H1 (cell line): ENCODE results near the gene CCNYL1. TPM values are rescaled to one million over a fixed set of nuclear protein-coding genes. Genes with fewer than 3 reads are reported as not detected.

Experiments used
- CTCF ChIA-PET: fragments of 300-600 bp; sonication (Branson Sonifier 250); formaldehyde crosslinking; loops from one replicate; lab custom pipeline; 2021; ENCODE audit not compliant: partially characterized antibody; lab: Charles Lee
- POLR2A ChIA-PET: fragments of 300-600 bp; sonication (Branson Sonifier 250); formaldehyde crosslinking; loops from one replicate; lab custom pipeline; 2021; ENCODE audit warnings: inconsistent platforms; ENCODE audit not compliant: partially characterized antibody; lab: Charles Lee
- DNase-seq, 2 experiments: peaks; one replicate each; pipeline versions ENCODE4 v3.0.0 to v3.0.0-alpha.2; 2010 to 2022; ENCODE audit warnings: low spot score in 2 of 2, low read depth in 1 of 2, mixed read lengths in 1 of 2
- FAIRE-seq: peaks from 2 replicates; lab custom pipeline; 2011; peaks lifted over from hg19 to GRCh38; lab: Jason Lieb, UNC
- H2AFZ ChIP-seq: 2 replicates; pipeline ENCODE4 v1.8.1; 2012; ENCODE audit warnings: low read length, inconsistent platforms
- H2AK5ac ChIP-seq: 2 replicates; pipeline ENCODE4 v1.6.1; 2013; ENCODE audit warnings: low read depth, low read length
- H2BK120ac ChIP-seq: replicated peaks from 2 replicates; pipeline ENCODE3; 2013; ENCODE audit warnings: low read depth, low read length, inconsistent platforms
- H2BK12ac ChIP-seq: 2 replicates; pipeline ENCODE4 v1.6.1; 2013; ENCODE audit warnings: low read depth, low read length
- H2BK15ac ChIP-seq: 2 replicates; pipeline ENCODE4 v1.6.1; 2013; ENCODE audit warnings: low read length
- H2BK20ac ChIP-seq: 2 replicates; pipeline ENCODE4 v1.6.1; 2013; ENCODE audit warnings: low read length
- H2BK5ac ChIP-seq: 2 replicates; pipeline ENCODE4 v1.6.1; 2013; ENCODE audit warnings: low read depth, low read length
- H3K14ac ChIP-seq: 2 replicates; pipeline ENCODE4 v1.6.1; 2013; ENCODE audit warnings: inconsistent platforms; ENCODE audit not compliant: insufficient read length
- H3K18ac ChIP-seq: 2 replicates; pipeline ENCODE4 v1.6.1; 2013; ENCODE audit warnings: low read length; ENCODE audit errors: extremely low read depth
- H3K23ac ChIP-seq: 2 replicates; pipeline ENCODE4 v1.6.1; 2013; ENCODE audit warnings: inconsistent platforms; ENCODE audit not compliant: insufficient read length
- H3K23me2 ChIP-seq: 2 replicates; pipeline ENCODE4 v1.6.1; 2013; ENCODE audit warnings: low read depth, low read length
- H3K27ac ChIP-seq: 2 replicates; pipeline ENCODE4 v1.6.1; 2011; ENCODE audit warnings: low read depth, low read length, inconsistent platforms
- H3K27me3 ChIP-seq, 4 experiments: replicated peaks in 1 of 4; 1 replicate in 1 of 4; 2 replicates in 3 of 4; pipeline versions ENCODE4 v1.6.1 to v1.8.1; 2011 to 2013; ENCODE audit warnings: low read length in 3 of 4, mild to moderate bottlenecking in 3 of 4, inconsistent platforms in 2 of 4, mixed read lengths in 2 of 4, moderate library complexity in 1 of 4; ENCODE audit not compliant: control insufficient read depth in 3 of 4, insufficient read depth in 3 of 4; ENCODE audit errors: extremely low read depth in 1 of 4
- H3K36me3 ChIP-seq, 4 experiments: 2 replicates each; pipeline versions ENCODE4 v1.6.1 to v1.8.1; 2011 to 2013; ENCODE audit warnings: mild to moderate bottlenecking in 4 of 4, low read length in 3 of 4, moderate library complexity in 2 of 4, control low read depth in 1 of 4, inconsistent platforms in 1 of 4; ENCODE audit not compliant: insufficient read depth in 4 of 4, control insufficient read depth in 2 of 4
- H3K4ac ChIP-seq: replicated peaks from 2 replicates; pipeline ENCODE3; 2013; ENCODE audit warnings: low read length, low read depth, mixed read lengths, inconsistent platforms; ENCODE audit not compliant: insufficient read length
- H3K4me1 ChIP-seq, 4 experiments: replicated peaks in 1 of 4; 1 replicate in 1 of 4; 2 replicates in 3 of 4; pipeline versions ENCODE4 v1.6.1 to v1.8.1; 2011 to 2013; ENCODE audit warnings: low read length in 3 of 4, inconsistent platforms in 2 of 4, mixed read lengths in 1 of 4; ENCODE audit not compliant: insufficient read depth in 4 of 4, control insufficient read depth in 3 of 4
- H3K4me2 ChIP-seq, 2 experiments: 2 replicates each; pipeline versions ENCODE4 v1.6.1 to v1.8.1; 2011 to 2013; ENCODE audit warnings: low read depth in 2 of 2, low read length in 2 of 2, control low read depth in 1 of 2, inconsistent platforms in 1 of 2, mild to moderate bottlenecking in 1 of 2; ENCODE audit not compliant: insufficient read depth in 1 of 2
- H3K4me3 ChIP-seq, 4 experiments: fragments of 200-600, 300-600 bp in 1 of 4; sonication (generic), shearing (Covaris generic), sonication (Bioruptor Twin) in 1 of 4; 2 replicates each; pipeline versions ENCODE4 v1.5.1 to v1.8.1; 2011 to 2016; ENCODE audit warnings: low read length in 4 of 4, low read depth in 3 of 4, control low read depth in 2 of 4, inconsistent platforms in 2 of 4, mild to moderate bottlenecking in 2 of 4, mixed read lengths in 1 of 4, moderate library complexity in 1 of 4; ENCODE audit not compliant: insufficient read depth in 2 of 4; ENCODE audit errors: extremely low read depth in 1 of 4
- H3K56ac ChIP-seq: replicated peaks from 2 replicates; pipeline ENCODE3; 2013; ENCODE audit warnings: low read depth, mild to moderate bottlenecking, mixed read lengths, low read length, inconsistent platforms; ENCODE audit not compliant: insufficient read length
- H3K79me1 ChIP-seq: 2 replicates; pipeline ENCODE4 v1.6.1; 2013; ENCODE audit warnings: low read depth, low read length, control low read depth
- H3K79me2 ChIP-seq, 2 experiments: 2 replicates each; pipeline versions ENCODE4 v1.6.1 to v1.8.1; 2012 to 2013; ENCODE audit warnings: low read length in 2 of 2, mild to moderate bottlenecking in 2 of 2, inconsistent platforms in 1 of 2; ENCODE audit not compliant: insufficient read depth in 2 of 2, control insufficient read depth in 1 of 2
- H3K9ac ChIP-seq, 4 experiments: replicated peaks in 1 of 4; 1 replicate in 1 of 4; 2 replicates in 3 of 4; pipeline versions ENCODE4 v1.6.1 to v1.8.1; 2011 to 2013; ENCODE audit warnings: low read depth in 3 of 4, low read length in 3 of 4, control low read depth in 2 of 4, mild to moderate bottlenecking in 2 of 4, moderate library complexity in 2 of 4, inconsistent platforms in 1 of 4; ENCODE audit errors: extremely low read depth in 1 of 4
- H3K9me3 ChIP-seq, 2 experiments: 2 replicates each; pipeline versions ENCODE4 v1.6.1 to v1.8.1; 2012 to 2013; ENCODE audit warnings: mild to moderate bottlenecking in 2 of 2, moderate library complexity in 2 of 2, control low read depth in 1 of 2, inconsistent platforms in 1 of 2, low read depth in 1 of 2, low read length in 1 of 2, mixed read lengths in 1 of 2; ENCODE audit not compliant: insufficient read depth in 2 of 2
- H4K20me1 ChIP-seq, 2 experiments: replicated peaks in 1 of 2; 2 replicates each; pipeline versions ENCODE3 to v1.8.1; 2011 to 2013; ENCODE audit warnings: inconsistent platforms in 2 of 2, low read length in 2 of 2, mild to moderate bottlenecking in 1 of 2; ENCODE audit not compliant: insufficient read depth in 2 of 2, control insufficient read depth in 1 of 2
- H4K5ac ChIP-seq: 2 replicates; pipeline ENCODE4 v1.6.1; 2013; ENCODE audit warnings: low read length, low read depth, mixed read lengths, inconsistent platforms; ENCODE audit not compliant: insufficient read length
- H4K8ac ChIP-seq: 2 replicates; pipeline ENCODE4 v1.8.0; 2013; ENCODE audit warnings: mild to moderate bottlenecking, moderate library complexity, low read length, inconsistent platforms; ENCODE audit not compliant: insufficient read depth; ENCODE audit errors: extremely low read depth
- H4K91ac ChIP-seq: replicated peaks from 2 replicates; pipeline ENCODE3; 2013; ENCODE audit warnings: low read length, mixed read lengths, inconsistent platforms; ENCODE audit not compliant: insufficient read length
- CBX5 ChIP-seq: fragments of 300-800, 300-1000 bp; sonication (generic); IDR thresholded peaks from 2 replicates; pipeline ENCODE4 v1.7.1; 2016; ENCODE audit warnings: antibody characterized with exemption, low read length, low read depth
- CEBPB ChIP-seq: IDR thresholded peaks from 2 replicates; pipeline ENCODE4 v1.6.1; 2012; ENCODE audit warnings: low read depth, low read length
- EP300 ChIP-seq, 2 experiments: IDR thresholded peaks; 1 replicate in 1 of 2; 2 replicates in 1 of 2; pipeline ENCODE4 v1.6.1; 2011 to 2012; ENCODE audit warnings: low read depth in 2 of 2, low read length in 2 of 2, mild to moderate bottlenecking in 2 of 2, borderline replicate concordance in 1 of 2, inconsistent platforms in 1 of 2, moderate library complexity in 1 of 2
- JUN ChIP-seq: IDR thresholded peaks from 2 replicates; pipeline ENCODE4 v1.6.1; 2011; ENCODE audit warnings: low read depth, mild to moderate bottlenecking, improper control_type of control experiment, low read length
- NRF1 ChIP-seq: IDR thresholded peaks from 2 replicates; pipeline ENCODE4 v1.6.1; 2011; ENCODE audit warnings: mild to moderate bottlenecking, low read depth, low read length, improper control_type of control experiment
- RFX5 ChIP-seq: IDR thresholded peaks from 2 replicates; pipeline ENCODE4 v1.6.1; 2011; ENCODE audit warnings: low read depth, low read length, improper control_type of control experiment, borderline replicate concordance
- SUZ12 ChIP-seq: fragments of 200-600 bp; sonication (generic); IDR thresholded peaks from 2 replicates; pipeline ENCODE4 v1.6.1; 2012; ENCODE audit warnings: mild to moderate bottlenecking, inconsistent platforms, low read length, moderate library complexity, mixed read lengths
- WGBS, 2 experiments: shearing (Covaris generic) in 1 of 2; methylation state at CpG; one replicate each; pipeline versions ENCODE4 v1.1.6 to v1.1.7; 2013 to 2015; ENCODE audit warnings: low lambda C conversion rate in 2 of 2, mixed read lengths in 2 of 2, inconsistent platforms in 1 of 2, low coverage in 1 of 2, missing lambda C conversion rate in 1 of 2; ENCODE audit not compliant: insufficient replicate concordance in 2 of 2, insufficient coverage in 1 of 2, insufficient read length in 1 of 2; ENCODE audit errors: extremely low coverage in 1 of 2, missing lambda C conversion rate in 1 of 2; 5-methylcytosine and 5-hydroxymethylcytosine counted together
- polyA plus RNA-seq, 7 experiments: library from polyadenylated mRNA; depleted of rRNA in 3 of 7; stranded (reverse) in 5 of 7; unstranded in 2 of 7; fragments of >200 nt in 5 of 7; fragments of 200-250 nt in 2 of 7; gene quantifications; 1 replicate in 5 of 7; 2 replicates in 1 of 7; 4 replicates in 1 of 7; pipeline versions ENCODE4 v1.2.1 to v1.2.3, GENCODE V29; 2011 to 2013; ENCODE audit warnings: missing spikeins in 2 of 7, mixed read lengths in 2 of 7
- total RNA-seq: library from RNA; stranded (reverse); fragmentation: NEBNext Ultra II Directional; extraction: Animal tissue kit (Norgen Biotek cat#: 25700); gene quantifications from 2 replicates; pipeline ENCODE4 v1.2.1, GENCODE V29; 2021
- TF ChIP-seq, protein P1 (sequence below): IDR thresholded peaks from 2 replicates; pipeline ENCODE4 v1.6.1; 2012; ENCODE audit warnings: low read length, inconsistent platforms
- TF ChIP-seq, protein P2 (sequence below): IDR thresholded peaks from 2 replicates; pipeline ENCODE4 v1.6.1; 2011; ENCODE audit warnings: low read length, improper control_type of control experiment
- TF ChIP-seq, protein P3 (sequence below): IDR thresholded peaks from 2 replicates; pipeline ENCODE4 v1.6.1; 2011; ENCODE audit warnings: low read depth, mild to moderate bottlenecking, low read length; ENCODE audit not compliant: insufficient read depth

The CCNYL1 gene
- total and polyA plus RNA-seq, 2 of the 8 experiments (the other 6 are each of a cell fraction or from before 2014, with no cell fraction given) = 13.3 to 35.4 TPM

DNA sequence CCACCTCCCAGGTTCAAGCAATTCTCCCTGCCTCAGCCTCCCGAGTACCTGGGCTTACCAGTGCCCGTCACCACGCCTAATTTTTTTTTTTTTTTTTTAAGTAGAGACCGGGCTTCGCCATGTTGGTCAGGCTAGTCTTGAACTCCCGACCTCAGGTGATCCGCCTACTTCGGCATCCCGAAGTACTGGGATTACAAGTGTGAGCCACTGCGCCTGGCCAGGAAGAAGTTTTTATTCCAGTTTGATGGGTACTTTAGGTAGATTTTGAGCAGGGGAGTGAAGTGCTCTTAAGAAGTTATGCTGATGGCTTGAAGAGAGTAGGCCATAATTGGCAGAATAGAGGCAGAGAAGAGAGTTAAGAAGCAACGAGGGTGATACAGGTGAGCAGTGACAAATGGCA lies 33.0 kb downstream of the CCNYL1 start:
- Histone ChIP-seq H3K4me1 (no peaks in the 10 kb centered on the region), H2BK20ac (no peak overlapping the region), H4K20me1 (no peaks in the 10 kb centered on the region), H3K9me3 (no peaks in the 10 kb centered on the region), H2BK5ac (no peak overlapping the region), H3K18ac (no peak overlapping the region), H3K9ac (no peak overlapping the region), H4K5ac (no peak overlapping the region), H2BK120ac (no peak overlapping the region), H4K8ac (no peak overlapping the region), H3K79me2 (no peaks in the 10 kb centered on the region), H2AFZ (no peak overlapping the region), H3K4me2 (no peak overlapping the region), H4K91ac (no peak overlapping the region), H3K23me2 (no peaks in the 10 kb centered on the region; the same call in 1 of the 2 replicates), H3K4me3 (no peak overlapping the region), H3K56ac (no peak overlapping the region), H3K27me3 (no peaks in the 10 kb centered on the region), H3K27ac (no peak overlapping the region), H3K14ac (no peak overlapping the region), H2AK5ac (no peak overlapping the region), H3K36me3 (peaks cover 2 to 36% (median 5%) of the 10 kb centered on the region in 4 experiments), H3K4ac (no peak overlapping the region), H2BK12ac (no peak overlapping the region), H2BK15ac (no peak overlapping the region), H3K23ac (no peak overlapping the region), H3K79me1 (no peaks in the 10 kb centered on the region)
- ChIA-PET CTCF (interaction anchor here (1.5 to 7.7 kb wide), 16 partner anchors 12 to 329 kb away, joined by 3 to 157 read pairs (median 20); partner anchors contain the start of genes METTL21A and PLEKHM3), POLR2A (interaction anchor here (0.8 to 3.5 kb wide), 5 partner anchors 13 to 334 kb away, joined by 3 to 12 read pairs (median 7); no protein-coding TSS in a partner anchor)
- no peak for FAIRE-seq
- 78% methylated on average over 9 of the region's 11 CpGs; no CpG with 5 or more reads in 1 of the 2 experiments for WGBS, 2 experiments
- DNase-seq = no peak
- TF ChIP-seq, protein P1, sequence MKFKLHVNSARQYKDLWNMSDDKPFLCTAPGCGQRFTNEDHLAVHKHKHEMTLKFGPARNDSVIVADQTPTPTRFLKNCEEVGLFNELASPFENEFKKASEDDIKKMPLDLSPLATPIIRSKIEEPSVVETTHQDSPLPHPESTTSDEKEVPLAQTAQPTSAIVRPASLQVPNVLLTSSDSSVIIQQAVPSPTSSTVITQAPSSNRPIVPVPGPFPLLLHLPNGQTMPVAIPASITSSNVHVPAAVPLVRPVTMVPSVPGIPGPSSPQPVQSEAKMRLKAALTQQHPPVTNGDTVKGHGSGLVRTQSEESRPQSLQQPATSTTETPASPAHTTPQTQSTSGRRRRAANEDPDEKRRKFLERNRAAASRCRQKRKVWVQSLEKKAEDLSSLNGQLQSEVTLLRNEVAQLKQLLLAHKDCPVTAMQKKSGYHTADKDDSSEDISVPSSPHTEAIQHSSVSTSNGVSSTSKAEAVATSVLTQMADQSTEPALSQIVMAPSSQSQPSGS = no peak
- no peak for TF ChIP-seq JUN
- TF ChIP-seq EP300 (IDR thresholded peaks at IDR 0.05; ENCODE audit: borderline replicate concordance in 1 of 2, low read depth in 2 of 2, low read length in 2 of 2) = no peak
- TF ChIP-seq, protein P2, sequence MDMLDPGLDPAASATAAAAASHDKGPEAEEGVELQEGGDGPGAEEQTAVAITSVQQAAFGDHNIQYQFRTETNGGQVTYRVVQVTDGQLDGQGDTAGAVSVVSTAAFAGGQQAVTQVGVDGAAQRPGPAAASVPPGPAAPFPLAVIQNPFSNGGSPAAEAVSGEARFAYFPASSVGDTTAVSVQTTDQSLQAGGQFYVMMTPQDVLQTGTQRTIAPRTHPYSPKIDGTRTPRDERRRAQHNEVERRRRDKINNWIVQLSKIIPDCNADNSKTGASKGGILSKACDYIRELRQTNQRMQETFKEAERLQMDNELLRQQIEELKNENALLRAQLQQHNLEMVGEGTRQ = no peak
- no peak for TF ChIP-seq NRF1
- no peak for TF ChIP-seq SUZ12
- no peak for TF ChIP-seq RFX5
- TF ChIP-seq CEBPB = no peak
- no peak for TF ChIP-seq CBX5
- TF ChIP-seq, protein P3, sequence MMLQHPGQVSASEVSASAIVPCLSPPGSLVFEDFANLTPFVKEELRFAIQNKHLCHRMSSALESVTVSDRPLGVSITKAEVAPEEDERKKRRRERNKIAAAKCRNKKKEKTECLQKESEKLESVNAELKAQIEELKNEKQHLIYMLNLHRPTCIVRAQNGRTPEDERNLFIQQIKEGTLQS = no peak
